Right lobe of liver (tissue), 6 donors: ENCODE measurements around the gene CLRN1. TPM values are rescaled to one million over a fixed set of nuclear protein-coding genes. Genes with fewer than 3 reads are reported as not detected.

ENCODE experiments used
- ATAC-seq, 4 donors: fragments of 200-7000 bp; cut with Tn5 transposase; one replicate each; pipeline ENCODE4 v1.9.1; 2020; ENCODE audit warnings: mild to moderate bottlenecking in 4 of 4, moderate library complexity in 4 of 4
- DNase-seq, 3 donors: peaks; one replicate each; pipeline ENCODE4 v3.0.0-alpha.2; 2020
- H3K27ac ChIP-seq, 3 donors: fragments of 200-600 bp; one replicate each; pipeline ENCODE4 v1.8.0; 2022
- H3K27me3 ChIP-seq, 2 donors: fragments of 200-600 bp; one replicate each; pipeline ENCODE4 v1.8.0; 2022
- H3K36me3 ChIP-seq, 4 donors: fragments of 200-600 bp; sonication (generic) in 1 of 4; one replicate each; pipeline versions ENCODE4 v1.5.1 to v1.8.0; 2017 to 2022; ENCODE audit warnings: control low read depth in 1 of 4
- H3K4me1 ChIP-seq, 4 donors: fragments of 200-600 bp; sonication (generic) in 1 of 4; one replicate each; pipeline versions ENCODE4 v1.5.1 to v1.8.0; 2017 to 2022; ENCODE audit warnings: control low read depth in 1 of 4
- H3K4me3 ChIP-seq, 3 donors: fragments of 200-600 bp; one replicate each; pipeline ENCODE4 v1.8.0; 2022
- H3K9me3 ChIP-seq, 4 donors: fragments of 200-600 bp; sonication (generic) in 1 of 4; one replicate each; pipeline versions ENCODE4 v1.5.1 to v1.8.0; 2017 to 2022; ENCODE audit warnings: control low read depth in 1 of 4
- POLR2A ChIP-seq: fragments of 450-650 bp; IDR thresholded peaks from one replicate; pipeline ENCODE4 v1.6.1; 2017; ENCODE audit warnings: antibody characterized with exemption, mild to moderate bottlenecking
- WGBS: methylation state at CpG from one replicate; pipeline ENCODE4 v1.1.6; 2018; ENCODE audit warnings: low coverage, low lambda C conversion rate; ENCODE audit not compliant: insufficient coverage; ENCODE audit errors: missing lambda C conversion rate; 5-methylcytosine and 5-hydroxymethylcytosine counted together
- intact Hi-C, 2 donors: fragments of 100-400 bp; cut with DNase I; formaldehyde crosslinking; loops; one replicate each; pipeline versions ENCODE4 v1.11.2 to v1.14.1; 2022
- total RNA-seq, 6 experiments: library from RNA; depleted of rRNA in 2 of 6; stranded (reverse); fragments of >200 nt in 2 of 6; fragmentation: NEBNext Ultra II Directional in 3 of 6; extraction: Animal tissue kit (Norgen Biotek cat#: 25700) in 3 of 6; gene quantifications; one replicate each; pipeline versions ENCODE4 v1.1.0 to v1.2.4, GENCODE V29; 2016 to 2023
- TF ChIP-seq, protein P1 (sequence below), 4 donors: fragments of 200-600 bp in 3 of 4; fragments of 450-650 bp in 1 of 4; IDR thresholded peaks; one replicate each; pipeline versions ENCODE4 v1.5.1 to v1.8.0; 2016 to 2022; ENCODE audit warnings: antibody characterized with exemption in 4 of 4, mild to moderate bottlenecking in 2 of 4
- donor health status: DM: no; HTN: yes; CAD: no.
- donor health status: DM: no; HTN: no; CAD: no.
- donor health status: DM: no; HTN: no; CAD: no.
- donor health status: DM: no; HTN: yes; CAD: no.
- donor health status: DM: no; HTN: yes; CAD: no.

The CLRN1 gene
- total RNA-seq, 6 experiments from 2014 or later, result not detected

DNA sequence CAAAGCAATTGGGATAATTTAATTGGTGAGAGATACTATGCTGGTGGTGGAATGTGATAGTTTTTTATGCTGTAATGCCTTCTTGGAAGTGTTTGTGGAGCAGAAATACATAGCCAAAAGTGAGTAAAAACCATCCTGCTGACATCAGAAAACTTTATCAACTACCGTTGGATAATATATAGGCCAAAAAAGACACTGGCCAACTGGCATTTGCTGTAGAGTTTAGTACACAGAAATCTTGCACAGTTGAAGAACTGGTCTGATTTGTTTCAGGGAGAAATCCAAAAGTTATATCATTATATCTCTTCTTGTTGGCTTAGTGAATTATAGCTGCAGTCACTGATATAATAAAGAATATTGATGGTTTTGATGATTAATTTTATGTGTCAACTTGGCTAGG, 66.8 kb downstream of the CLRN1 start:
- no peaks in the 10 kb centered on the region for H3K9me3 ChIP-seq
- no peaks in the 10 kb centered on the region for H3K36me3 ChIP-seq
- no peaks in the 10 kb centered on the region for H3K27me3 ChIP-seq
- no peak overlapping the region for H3K27ac ChIP-seq
- no peak for ATAC-seq
- TF ChIP-seq, protein P1, sequence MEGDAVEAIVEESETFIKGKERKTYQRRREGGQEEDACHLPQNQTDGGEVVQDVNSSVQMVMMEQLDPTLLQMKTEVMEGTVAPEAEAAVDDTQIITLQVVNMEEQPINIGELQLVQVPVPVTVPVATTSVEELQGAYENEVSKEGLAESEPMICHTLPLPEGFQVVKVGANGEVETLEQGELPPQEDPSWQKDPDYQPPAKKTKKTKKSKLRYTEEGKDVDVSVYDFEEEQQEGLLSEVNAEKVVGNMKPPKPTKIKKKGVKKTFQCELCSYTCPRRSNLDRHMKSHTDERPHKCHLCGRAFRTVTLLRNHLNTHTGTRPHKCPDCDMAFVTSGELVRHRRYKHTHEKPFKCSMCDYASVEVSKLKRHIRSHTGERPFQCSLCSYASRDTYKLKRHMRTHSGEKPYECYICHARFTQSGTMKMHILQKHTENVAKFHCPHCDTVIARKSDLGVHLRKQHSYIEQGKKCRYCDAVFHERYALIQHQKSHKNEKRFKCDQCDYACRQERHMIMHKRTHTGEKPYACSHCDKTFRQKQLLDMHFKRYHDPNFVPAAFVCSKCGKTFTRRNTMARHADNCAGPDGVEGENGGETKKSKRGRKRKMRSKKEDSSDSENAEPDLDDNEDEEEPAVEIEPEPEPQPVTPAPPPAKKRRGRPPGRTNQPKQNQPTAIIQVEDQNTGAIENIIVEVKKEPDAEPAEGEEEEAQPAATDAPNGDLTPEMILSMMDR (IDR thresholded peaks at IDR 0.05), result no peak
- no peak for TF ChIP-seq POLR2A
- no peak for DNase-seq
- H3K4me3 ChIP-seq, result no peak overlapping the region
- intact Hi-C loops, result no loop called here
- WGBS, result 76% methylated on average over 1 of the region's 1 CpG
- no peaks in the 10 kb centered on the region for H3K4me1 ChIP-seq

DNA sequence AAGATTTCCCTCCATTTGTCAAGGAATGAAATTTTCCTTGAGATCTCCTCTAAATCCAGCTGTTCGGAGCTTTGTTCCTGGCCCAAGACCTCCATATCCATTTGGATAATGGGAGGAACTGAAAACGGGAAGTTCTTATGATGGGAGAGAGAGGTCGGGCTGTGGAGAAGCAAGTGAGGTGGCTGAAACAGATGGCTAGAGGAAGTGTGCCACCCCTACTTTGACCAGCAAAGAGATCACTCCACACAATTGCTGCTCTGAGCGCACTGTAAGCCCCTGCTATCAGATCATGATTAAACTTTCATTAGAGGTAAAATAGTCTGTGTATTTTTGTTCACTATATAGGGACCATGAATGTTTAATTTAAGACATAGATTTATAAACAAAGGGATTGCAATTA, 67.2 kb downstream of the CLRN1 start, which contains the start of gene MINDY4B:
TSS of gene MINDY4B (minus strand) at position 101 of the 400 bp plus-strand sequence. CDS start at position 101, 0 bp downstream.
- intact Hi-C loops, result no loop called here
- no peak for ATAC-seq
- no peaks in the 10 kb centered on the region for H3K27me3 ChIP-seq

GRCh38 chr3:150902988-150903387, 69.5 kb downstream of the CLRN1 start:
- Histone ChIP-seq H3K27ac (no peak overlapping the region), H3K9me3 (no peaks in the 10 kb centered on the region), H3K4me1 (no peaks in the 10 kb centered on the region), H3K27me3 (no peaks in the 10 kb centered on the region), H3K4me3 (no peak overlapping the region), H3K36me3 (no peaks in the 10 kb centered on the region)
- intact Hi-C loops, result no loop called here
- ATAC-seq (no peak), DNase-seq (no peak)
- 44% methylated on average over 2 of the region's 2 CpGs for WGBS
- TF ChIP-seq POLR2A, result no peak
- TF ChIP-seq, protein P1 (IDR thresholded peaks at IDR 0.05), result no peak

More for the DNA sequence above, 67.2 kb downstream of the CLRN1 start, which contains the start of gene MINDY4B:
- no peaks in the 10 kb centered on the region for H3K9me3 ChIP-seq
- no peak within 1 kb of the TSS for H3K4me3 ChIP-seq
- TF ChIP-seq POLR2A, result no peak
- TF ChIP-seq, protein P1 (IDR thresholded peaks at IDR 0.05), result no peak
- H3K27ac ChIP-seq, result no peak within 1 kb of the TSS
- DNase-seq, result no peak
- no peaks in the 10 kb centered on the region for H3K4me1 ChIP-seq
- WGBS, result 62% methylated on average over 4 of the region's 4 CpGs
- no peaks in the 10 kb centered on the region for H3K36me3 ChIP-seq

GRCh38 chr3:150901793-150902192, 70.7 kb downstream of the CLRN1 start:
- no peaks in the 10 kb centered on the region for H3K9me3 ChIP-seq
- 68% methylated on average over 6 of the region's 10 CpGs for WGBS
- no peak overlapping the region for H3K27ac ChIP-seq
- H3K4me3 ChIP-seq, result no peak overlapping the region
- TF ChIP-seq POLR2A, result no peak
- TF ChIP-seq, protein P1 (IDR thresholded peaks at IDR 0.05), result no peak
- H3K27me3 ChIP-seq, result no peaks in the 10 kb centered on the region
- intact Hi-C loops, result no loop called here
- H3K36me3 ChIP-seq, result no peaks in the 10 kb centered on the region
- ATAC-seq, result no peak
- DNase-seq, result no peak
- no peaks in the 10 kb centered on the region for H3K4me1 ChIP-seq

- ATAC-seq, result no peak
- no peaks in the 10 kb centered on the region for H3K27me3 ChIP-seq
- no peaks in the 10 kb centered on the region for H3K4me1 ChIP-seq
- H3K9me3 ChIP-seq, result no peaks in the 10 kb centered on the region
- intact Hi-C loops, result no loop called here
- H3K27ac ChIP-seq, result no peak overlapping the region
- TF ChIP-seq, protein P1 (IDR thresholded peaks at IDR 0.05), result no peak
- no peak for TF ChIP-seq POLR2A
- no peaks in the 10 kb centered on the region for H3K36me3 ChIP-seq
- no peak overlapping the region for H3K4me3 ChIP-seq
- DNase-seq, result no peak
- WGBS, result 22% methylated on average over 1 of the region's 2 CpGs
These were observed 73.4 kb downstream of the CLRN1 start for GRCh38 chr3:150899141-150899540.
